ENCODE measurements around the gene DCK. TPM values are rescaled to one million over a fixed set of nuclear protein-coding genes. Genes with fewer than 3 reads are reported as not detected.

Gene DCK
- total RNA-seq (2022; extraction: Qiagen RNA extraction; ENCODE audit: low read depth): 7.6 to 23.7 TPM (median 19.7 TPM) in 5 replicates

GRCh38 chr4:70993181-70994068 is at the start of gene DCK:
Gene DCK, plus strand, starts transcription at chr4:70993649. Its CDS starts 187 bp downstream, at chr4:70993836.

Other genes starting within 250 kb of the DCK start
- gene GRSF1, start 153.8 kb upstream of the DCK start, total RNA-seq (2022; extraction: Qiagen RNA extraction; ENCODE audit: low read depth): 68.1 to 87.9 TPM (median 78.6 TPM) in 5 replicates
- gene MOB1B, start 91.3 kb upstream of the DCK start, total RNA-seq (2022; extraction: Qiagen RNA extraction; ENCODE audit: low read depth): 3.5 to 7.1 TPM (median 6.9 TPM) in 5 replicates

All from A549 treated with RU486 at 1 μM for 4 hours (cell line).